Measurements from ENCODE around the gene TTC34.

The TTC34 gene

DNA sequence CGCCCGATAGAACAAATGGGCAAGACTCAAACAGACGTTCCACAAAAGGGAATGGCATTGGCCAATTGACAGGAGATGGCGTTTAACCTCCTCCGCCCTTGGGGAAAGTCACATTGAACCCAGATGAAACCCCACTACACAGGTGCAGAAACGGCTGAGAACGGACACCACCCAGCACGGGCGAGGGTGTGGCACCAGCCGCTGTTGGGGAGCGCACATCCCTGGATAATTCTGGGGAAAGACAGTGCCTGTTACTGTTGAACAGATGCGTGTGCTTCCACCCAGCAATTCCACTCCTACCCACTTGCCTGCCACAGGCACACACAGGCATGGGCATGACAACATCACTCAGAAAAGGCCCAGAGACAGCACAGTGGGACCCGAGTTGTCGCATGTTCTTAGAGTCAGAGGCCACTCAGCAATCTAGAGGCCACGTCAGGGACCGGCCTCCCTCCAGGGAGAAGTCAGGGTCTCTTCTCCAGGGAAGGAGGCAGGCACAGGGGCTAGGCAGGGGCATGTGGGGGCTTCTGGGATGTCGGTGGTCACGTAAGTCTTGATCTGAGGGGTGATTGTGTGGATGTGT, 199.7 kb downstream of the TTC34 start:
- DNase-seq, result no peak

DNA sequence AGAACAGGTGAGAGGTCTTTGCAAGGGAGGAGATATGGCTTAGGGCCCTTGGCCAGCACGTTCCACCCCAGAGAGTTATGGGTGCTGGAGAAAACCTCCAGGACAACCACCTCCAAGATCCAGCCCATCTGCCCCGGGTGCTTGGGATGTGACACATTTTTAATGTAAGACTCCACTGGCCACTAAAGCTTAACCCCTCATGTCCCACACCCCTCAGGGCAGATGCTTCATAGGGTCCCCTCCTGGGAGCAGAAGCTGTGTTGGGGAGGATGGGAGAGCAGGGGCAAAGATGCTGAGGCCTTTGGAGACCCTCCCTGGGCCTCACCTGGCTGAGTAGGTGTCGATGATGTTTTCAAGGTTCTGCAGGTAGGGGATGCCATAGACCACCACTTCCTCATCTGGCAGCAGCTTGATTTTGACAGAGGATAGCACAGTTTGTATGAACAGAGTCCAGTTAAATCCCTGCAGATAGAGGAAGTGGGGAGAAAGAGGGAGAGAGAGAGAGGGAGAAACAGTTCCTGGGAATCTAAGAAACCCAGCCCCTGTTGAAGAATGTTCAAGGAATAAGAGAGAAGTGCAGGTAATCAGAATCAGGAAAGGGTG, 203.1 kb downstream of the TTC34 start:
- no peak for DNase-seq

- no peak for DNase-seq
These were observed 203.8 kb downstream of the TTC34 start for GRCh38 chr1:2597441-2598328.

DNA sequence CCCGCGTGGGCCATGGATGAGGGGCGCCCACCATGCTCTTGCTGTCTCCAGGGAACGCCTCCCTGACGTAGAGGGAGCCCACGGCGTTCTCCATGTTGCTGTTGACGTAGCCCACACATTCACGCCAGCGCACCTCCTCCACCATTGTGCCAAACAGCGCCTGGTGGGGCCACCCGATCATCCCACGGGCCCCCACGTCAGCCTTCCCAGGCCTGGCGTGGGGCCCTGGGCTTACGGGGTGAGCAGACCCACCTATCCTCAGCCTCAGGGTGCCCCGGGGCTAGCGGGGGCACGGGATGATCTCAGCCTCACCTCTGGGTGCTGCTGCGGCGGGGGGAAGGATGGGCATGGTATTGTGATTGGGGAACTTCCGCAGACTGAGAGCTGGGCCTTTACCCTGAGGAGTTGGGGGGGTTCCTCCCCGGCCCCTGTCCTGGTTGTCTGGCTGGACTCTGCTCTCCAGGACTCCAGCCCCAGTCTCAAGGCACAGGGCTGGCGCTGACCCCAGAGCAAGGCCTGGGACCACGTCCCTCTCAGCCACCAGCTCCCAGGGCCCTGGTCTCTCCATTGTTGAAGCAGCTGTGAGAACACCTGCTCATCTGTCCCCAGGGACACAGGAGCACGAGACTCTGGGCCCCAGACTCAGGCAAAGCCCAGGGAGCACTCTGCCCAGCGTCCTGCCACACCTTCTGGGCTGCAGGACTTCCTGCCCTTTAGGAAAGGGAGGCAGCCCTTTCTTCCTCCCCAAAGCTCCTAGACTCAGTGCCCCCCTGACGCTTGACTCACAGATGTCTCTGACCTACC, 204.8 kb downstream of the TTC34 start:
- DNase-seq, result no peak

DNA sequence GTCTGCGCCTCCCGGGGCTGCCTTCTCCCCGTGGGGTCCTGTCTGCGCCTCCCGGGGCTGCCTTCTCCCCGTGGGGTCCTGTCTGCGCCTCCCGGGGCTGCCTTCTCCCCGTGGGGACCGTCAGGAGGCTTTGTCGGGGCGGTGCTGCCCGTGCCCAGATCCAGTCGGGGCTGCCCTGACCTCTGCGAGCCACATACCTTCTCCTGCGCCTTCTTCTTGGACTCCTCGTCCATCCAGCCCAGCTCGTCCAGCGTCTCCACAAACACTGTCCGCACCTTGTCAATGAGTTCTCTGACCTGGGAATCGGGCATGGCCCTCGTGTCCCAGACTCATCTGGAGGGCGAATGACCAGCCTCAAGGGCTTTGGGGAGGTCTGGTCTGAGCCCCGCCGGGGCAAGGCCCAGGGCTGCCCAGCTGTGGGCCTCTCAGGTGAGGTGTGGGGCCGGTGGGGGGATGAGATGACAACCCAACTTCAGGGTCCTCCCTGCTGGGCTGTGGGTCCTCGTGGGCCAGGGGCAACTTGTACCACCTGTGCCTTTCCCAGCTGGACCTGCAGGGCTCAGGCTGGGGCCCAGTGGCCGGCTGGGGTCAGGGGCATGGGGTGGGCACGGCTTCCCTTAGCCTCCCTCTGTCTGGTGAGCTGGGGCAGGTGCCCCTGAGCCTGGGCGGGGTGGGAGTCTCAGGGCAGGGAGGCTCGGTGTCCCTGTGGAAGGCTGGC, 205.5 kb downstream of the TTC34 start:
- no peak for DNase-seq

- no peak for DNase-seq
These were observed 206.2 kb downstream of the TTC34 start for GRCh38 chr1:2595261-2595811.

- DNase-seq, result no peak
These were observed 206.8 kb downstream of the TTC34 start for GRCh38 chr1:2594641-2595131.

DNA sequence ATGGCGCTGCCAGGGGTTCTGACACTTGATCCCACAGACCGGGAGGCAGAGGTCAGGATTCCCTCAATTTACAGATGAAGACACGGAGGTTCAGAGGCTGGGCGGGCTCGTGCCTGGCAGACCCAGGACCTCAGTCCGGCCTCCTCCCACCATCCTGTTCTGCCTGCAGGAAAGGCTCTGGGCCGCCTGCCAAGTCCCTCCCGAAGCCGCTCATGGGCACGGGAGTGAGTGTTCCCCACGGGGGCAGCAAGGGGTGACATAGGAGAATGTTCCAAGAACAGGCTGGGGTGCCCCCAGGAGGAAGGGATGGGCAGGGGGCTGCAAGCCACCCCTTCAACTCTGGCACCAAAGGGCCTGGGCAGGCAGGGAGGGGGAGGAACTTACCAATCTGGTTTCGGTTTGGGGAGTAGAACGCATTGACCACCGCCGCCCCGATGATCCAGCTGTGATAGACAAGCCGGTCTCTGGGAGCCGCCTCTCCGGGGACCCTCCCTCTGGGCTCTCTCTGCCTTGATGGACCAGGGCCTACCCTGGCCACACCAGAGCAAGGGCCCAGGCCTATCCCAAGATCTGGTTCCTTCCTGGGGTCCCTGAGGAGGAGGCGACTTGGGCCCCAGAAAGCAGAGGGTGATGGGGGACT, 207.4 kb downstream of the TTC34 start:
- DNase-seq, result no peak

DNA sequence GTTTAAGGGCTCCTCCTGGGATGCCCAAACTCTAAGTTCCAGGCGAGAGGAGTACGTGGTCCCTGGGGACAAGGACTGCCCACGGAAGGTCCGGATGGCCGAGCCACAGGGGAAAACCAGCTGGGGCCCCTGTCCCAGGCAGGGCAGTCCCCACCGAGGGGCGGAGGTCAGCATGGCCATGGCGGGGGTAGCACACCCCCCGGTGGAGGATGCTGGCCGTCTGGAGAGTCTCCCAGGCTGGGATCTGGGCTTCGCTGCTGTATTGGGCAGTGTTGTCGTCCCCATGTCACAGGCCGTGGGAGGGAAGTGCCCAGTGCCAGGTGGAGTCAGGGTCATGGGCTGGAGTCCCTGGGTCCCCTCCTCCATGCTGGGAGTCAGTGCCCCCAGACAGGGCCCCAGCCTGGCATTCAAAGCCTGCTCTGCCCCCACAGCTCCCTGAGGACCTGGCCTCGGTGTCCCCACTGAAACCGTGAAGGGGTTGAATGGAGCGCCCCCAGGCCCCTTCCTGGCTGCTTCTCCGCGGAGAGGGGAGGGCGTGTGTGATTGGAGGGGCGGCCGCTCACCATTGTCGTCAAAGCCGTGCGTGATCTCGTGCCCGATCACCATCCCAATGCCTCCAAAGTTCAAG, 208.1 kb downstream of the TTC34 start:
- DNase-seq, result no peak

DNA sequence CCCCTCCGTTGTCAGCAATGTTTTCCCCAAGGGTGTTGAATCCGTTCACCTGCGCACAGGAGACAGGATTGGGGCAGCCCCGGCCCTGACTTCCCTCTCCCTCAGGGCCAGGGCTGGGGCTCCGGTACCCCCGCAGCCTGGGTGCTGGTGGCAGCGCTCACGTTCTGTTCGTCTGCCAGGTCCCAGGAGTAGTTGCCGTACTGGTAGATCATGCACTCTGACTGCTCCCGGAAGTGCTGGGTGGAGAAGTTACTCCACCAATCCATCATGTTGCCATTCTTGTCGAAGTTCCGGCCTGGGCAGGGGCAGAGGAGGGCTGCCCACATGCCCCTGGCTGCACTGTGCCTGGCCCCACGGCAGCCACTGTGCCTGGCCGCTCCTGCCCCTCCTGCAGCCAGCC, 208.8 kb downstream of the TTC34 start:
- DNase-seq, result no peak

GRCh38 chr1:2591581-2592261, 209.8 kb downstream of the TTC34 start:
- DNase-seq, result no peak

DNA sequence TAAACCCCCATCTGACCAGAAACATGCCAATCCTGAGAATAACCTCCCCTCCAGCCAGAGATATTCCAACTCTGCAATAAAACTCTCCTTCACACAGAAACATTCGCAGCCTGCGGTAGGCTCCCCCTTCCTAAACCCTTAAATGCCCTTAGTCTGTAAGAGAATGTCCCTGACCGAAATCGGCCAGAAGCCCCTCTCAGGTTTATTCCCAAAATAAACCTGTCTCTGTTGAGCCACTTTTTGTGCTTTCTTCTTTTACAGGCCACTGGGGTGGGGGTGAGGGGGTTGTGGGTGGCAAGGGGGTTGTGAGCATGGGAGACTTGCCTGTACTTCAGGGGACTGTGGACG, 210.3 kb downstream of the TTC34 start:
- no peak for DNase-seq

GRCh38 chr1:2590233-2591141, 211.0 kb downstream of the TTC34 start:
- no peak for DNase-seq

DNA sequence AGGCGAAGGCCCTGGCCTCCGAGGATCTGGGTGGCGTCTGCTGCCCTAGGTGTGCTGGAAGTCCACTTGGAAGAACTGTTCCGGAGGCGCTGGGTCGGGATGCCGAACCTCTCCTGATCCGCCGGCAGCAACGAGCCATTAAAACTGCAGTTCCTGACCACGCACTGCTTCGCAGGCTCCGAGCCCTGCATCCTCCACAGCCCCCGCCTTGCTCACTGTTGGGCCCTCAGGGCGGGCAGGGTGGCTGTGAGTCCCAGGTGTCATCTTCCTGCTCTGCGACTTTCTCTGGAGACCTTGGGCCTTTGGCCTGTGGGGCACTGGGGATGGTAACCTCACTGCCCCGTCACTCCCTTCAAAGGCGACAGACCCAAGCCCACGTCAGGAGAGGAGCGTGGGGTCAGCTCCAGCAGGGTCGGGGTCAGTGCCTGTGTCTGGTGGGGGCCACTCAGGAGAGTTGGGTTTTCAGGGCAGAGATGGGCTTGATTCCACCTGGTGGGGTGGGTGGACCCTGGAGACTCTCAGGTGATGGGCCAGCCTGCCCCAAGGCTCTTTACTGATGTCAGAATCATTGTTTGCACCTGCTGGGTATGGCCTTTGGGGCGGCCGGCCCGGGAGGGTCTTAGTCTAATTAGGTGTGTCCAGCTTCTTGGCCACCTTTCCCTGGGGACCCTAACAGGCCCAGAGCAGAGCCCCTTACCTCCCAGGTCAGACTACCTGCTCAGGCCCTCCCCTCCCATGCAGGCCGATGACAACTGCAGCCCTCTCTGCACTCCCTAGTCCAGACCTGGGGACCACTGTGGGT, 211.9 kb downstream of the TTC34 start:
- DNase-seq, result no peak

GRCh38 chr1:2588661-2589430, 212.6 kb downstream of the TTC34 start:
- DNase-seq, result no peak

GRCh38 chr1:2587860-2588571, 213.5 kb downstream of the TTC34 start:
- DNase-seq, result no peak

Data from NCI-H446 treated with DMSO at 0.1 percent for 48 hours (cell line).